Femur (tissue), 1 donor: ENCODE measurements around the gene NPLOC4.
A peak's percentile ranks its signal among the peaks of the same experiment; 100 is the strongest.

ENCODE experiments used
- DNase-seq: peaks from one replicate; pipeline ENCODE4 v3.0.0-alpha.2; 2017

NPLOC4 gene

GRCh38 chr17:81516439-81516838 lies 120.5 kb downstream of the NPLOC4 start:
- peak; percentile 18 for DNase-seq

DNA sequence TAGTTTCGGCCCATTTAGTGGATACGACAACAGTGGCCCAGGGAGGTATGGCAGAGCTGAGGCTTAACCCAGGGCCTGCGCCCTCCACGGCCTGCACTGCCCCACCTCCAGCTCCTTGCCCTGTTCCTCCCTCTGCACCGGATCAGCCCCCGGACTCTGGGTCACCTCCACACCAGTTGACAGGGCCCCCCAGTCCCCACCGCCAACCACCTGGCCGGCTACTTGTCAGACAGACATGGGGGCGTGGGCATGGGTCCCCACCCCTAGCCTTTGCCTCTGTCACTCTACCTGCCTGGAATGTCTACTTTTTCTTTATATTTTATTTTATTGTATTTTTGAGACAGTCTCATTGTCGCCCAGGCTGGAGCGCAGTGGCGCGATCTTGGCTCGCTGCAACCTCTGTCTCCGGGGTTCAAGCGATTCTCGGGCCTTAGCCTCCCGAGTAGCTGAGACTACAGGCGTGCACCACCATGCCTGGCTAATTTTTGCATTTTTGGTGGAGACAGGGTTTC lies 121.3 kb downstream of the NPLOC4 start:
- peak; percentile 29 for DNase-seq

GRCh38 chr17:81514739-81515529 lies 122.0 kb downstream of the NPLOC4 start:
- peak; percentile 82 for DNase-seq

DNA sequence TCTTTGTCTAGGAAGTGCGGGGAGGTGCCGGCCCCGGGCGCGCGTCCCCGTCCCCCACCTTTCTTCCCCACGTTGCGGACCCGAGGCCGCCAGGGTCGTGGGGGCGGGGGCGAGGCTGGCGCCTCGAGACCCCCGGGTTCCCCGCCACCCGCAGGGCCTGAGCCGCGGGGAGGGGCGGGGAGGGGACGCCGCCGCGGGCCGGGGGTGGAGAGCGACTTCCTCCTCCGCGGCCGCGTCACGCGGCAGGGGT lies 122.5 kb downstream of the NPLOC4 start:
- DNase-seq = no peak

DNA sequence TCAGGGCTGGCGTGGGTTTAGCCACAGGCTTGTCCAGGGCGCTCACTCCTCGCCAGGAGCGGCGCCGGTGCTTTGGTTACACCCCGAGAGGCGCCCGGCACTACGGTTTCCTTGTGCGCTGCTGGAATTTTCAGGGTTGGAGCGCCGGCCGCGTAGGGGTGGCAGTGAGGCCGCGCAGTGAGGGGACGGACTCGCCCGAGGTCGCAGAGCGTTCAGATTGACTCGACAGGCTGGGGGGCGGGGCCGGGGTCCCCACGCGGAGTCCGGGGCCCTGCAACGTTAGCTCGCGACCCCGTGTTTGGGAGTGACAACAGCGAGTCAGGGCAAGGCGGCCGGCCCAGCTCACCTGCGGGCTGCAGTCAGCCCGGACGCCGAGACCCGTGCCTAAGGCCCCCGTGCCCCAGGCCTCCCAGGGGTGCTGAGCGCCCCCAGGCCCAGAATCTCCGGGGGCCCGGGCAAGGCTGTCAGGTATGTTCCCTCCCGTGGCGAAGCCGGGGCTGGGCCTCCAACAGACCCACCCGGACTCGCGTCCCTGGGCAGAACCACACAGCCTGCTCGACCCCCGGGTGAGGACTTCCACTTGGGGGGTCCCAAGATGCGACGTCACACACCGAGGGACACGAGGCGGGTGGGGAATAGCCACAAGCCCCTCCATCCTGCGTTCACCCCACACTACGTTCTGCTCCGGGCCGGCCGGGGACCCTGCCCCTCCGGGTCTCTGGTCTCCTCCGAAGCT lies 123.0 kb downstream of the NPLOC4 start:
- DNase-seq = peak; percentile 79

GRCh38 chr17:81513372-81513752 lies 123.5 kb downstream of the NPLOC4 start:
- DNase-seq = peak; percentile 74

- peak; percentile 96 for DNase-seq
These were observed 124.1 kb downstream of the NPLOC4 start, which contains the start of gene ACTG1 for GRCh38 chr17:81512562-81513371. TSS of gene ACTG1 (minus strand) at chr17:81512799. CDS start at chr17:81512354, 445 bp downstream.

DNA sequence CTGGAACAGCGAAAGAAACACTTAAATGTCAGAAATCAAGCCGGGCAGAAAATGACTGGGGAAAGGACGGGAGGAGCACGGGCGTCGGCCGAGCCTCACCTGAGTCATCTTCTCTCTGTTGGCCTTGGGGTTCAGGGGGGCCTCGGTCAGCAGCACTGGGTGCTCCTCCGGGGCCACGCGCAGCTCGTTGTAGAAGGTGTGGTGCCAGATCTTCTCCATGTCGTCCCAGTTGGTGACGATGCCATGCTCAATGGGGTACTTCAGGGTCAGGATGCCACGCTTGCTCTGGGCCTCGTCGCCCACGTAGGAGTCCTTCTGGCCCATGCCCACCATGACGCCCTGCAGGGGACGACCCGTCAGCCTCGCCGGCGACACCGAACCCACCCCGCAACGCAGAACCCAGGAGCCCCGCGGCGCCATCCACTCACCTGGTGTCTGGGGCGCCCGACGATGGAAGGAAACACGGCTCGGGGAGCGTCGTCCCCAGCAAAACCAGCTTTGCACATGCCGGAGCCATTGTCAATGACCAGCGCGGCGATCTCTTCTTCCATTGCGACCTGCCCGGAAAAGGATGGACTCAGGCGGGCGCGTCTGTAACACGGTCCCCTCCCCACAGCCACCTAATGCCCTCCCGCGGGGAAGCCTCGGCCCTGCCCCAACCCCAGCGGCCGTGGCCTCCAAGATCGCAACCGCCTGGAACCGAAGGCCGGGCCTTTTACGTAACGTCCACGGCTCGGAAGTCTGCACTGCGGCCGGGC lies 124.9 kb downstream of the NPLOC4 start:
- DNase-seq = no peak

DNA sequence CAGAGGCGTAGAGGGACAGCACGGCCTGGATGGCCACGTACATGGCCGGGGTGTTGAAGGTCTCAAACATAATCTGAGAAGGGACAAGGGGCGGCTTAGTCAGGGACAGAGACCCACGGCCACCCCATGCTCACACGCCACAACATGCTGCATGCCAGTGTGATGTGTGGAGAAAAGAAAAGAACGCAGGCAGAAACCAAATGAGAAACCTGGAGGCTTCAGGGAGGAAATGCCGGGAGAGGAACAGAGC lies 125.4 kb downstream of the NPLOC4 start:
- DNase-seq = no peak

DNA sequence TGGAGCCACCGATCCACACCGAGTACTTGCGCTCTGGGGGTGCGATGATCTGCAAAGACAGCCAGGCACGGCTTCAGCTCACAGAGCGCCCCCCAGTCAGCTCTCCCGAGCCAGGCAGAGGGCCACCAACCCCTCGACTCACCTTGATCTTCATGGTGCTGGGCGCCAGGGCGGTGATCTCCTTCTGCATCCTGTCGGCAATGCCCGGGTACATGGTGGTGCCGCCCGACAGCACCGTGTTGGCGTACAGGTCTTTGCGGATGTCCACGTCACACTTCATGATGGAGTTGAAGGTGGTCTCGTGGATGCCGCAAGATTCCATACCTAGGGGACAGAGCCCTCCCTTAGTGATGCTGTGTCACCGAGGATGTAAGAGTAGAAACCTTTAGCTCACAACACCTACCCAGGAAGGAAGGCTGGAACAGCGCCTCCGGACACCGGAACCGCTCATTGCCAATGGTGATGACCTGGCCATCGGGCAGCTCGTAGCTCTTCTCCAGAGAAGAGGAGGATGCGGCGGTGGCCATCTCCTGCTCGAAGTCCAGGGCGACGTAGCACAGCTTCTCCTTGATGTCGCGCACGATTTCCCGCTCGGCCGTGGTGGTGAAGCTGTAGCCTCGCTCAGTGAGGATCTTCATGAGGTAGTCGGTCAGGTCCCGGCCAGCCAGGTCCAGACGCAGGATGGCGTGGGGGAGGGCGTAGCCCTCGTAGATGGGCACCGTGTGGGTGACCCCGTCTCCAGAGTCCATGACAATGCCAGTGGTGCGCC lies 125.9 kb downstream of the NPLOC4 start:
- peak; percentile 37 for DNase-seq

GRCh38 chr17:81509972-81510784 lies 126.7 kb downstream of the NPLOC4 start:
- peak; percentile 18 for DNase-seq

GRCh38 chr17:81509207-81509971 lies 127.5 kb downstream of the NPLOC4 start:
- DNase-seq = peak; percentile 17

DNA sequence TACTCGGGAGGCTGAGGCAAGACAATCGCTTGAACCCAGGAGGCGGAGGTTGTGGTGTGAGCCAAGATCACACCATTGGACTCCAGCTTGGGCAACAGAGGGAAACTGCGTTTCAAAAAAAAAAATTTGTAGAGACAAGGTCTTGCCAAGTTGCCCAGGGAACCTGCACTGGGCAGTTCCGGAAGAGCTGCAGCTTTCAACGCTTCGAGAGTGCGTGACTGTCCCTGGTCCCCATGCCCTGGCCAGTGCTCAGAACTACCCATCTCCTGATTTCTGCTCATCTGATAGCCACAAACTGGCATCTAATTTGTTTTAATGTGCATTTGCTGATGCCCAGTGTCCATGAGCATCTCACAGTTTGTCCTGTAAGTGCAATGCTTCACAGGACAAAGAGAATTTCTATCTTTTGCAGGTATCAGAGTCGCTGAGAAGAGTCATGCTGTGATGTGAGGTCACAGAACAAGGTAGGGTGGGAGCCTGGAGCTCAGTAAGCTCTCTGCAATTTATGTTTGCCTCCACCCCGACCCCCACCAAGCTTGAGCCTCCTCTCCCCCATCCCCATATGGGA lies 128.2 kb downstream of the NPLOC4 start:
- DNase-seq = peak; percentile 21
